H1 (cell line): ENCODE measurements around the gene ARHGEF2. TPM values are rescaled to one million over a fixed set of nuclear protein-coding genes. Genes with fewer than 3 reads are reported as not detected.

Source experiments
- CTCF ChIA-PET: fragments of 300-600 bp; sonication (Branson Sonifier 250); formaldehyde crosslinking; loops from one replicate; lab custom pipeline; 2021; ENCODE audit not compliant: partially characterized antibody; lab: Charles Lee
- POLR2A ChIA-PET: fragments of 300-600 bp; sonication (Branson Sonifier 250); formaldehyde crosslinking; loops from one replicate; lab custom pipeline; 2021; ENCODE audit warnings: inconsistent platforms; ENCODE audit not compliant: partially characterized antibody; lab: Charles Lee
- DNase-seq, 2 experiments: peaks; one replicate each; pipeline versions ENCODE4 v3.0.0 to v3.0.0-alpha.2; 2010 to 2022; ENCODE audit warnings: low spot score in 2 of 2, low read depth in 1 of 2, mixed read lengths in 1 of 2
- FAIRE-seq: peaks from 2 replicates; lab custom pipeline; 2011; peaks lifted over from hg19 to GRCh38; lab: Jason Lieb, UNC
- H2AFZ ChIP-seq: 2 replicates; pipeline ENCODE4 v1.8.1; 2012; ENCODE audit warnings: low read length, inconsistent platforms
- H2AK5ac ChIP-seq: 2 replicates; pipeline ENCODE4 v1.6.1; 2013; ENCODE audit warnings: low read depth, low read length
- H2BK120ac ChIP-seq: replicated peaks from 2 replicates; pipeline ENCODE3; 2013; ENCODE audit warnings: low read depth, low read length, inconsistent platforms
- H2BK12ac ChIP-seq: 2 replicates; pipeline ENCODE4 v1.6.1; 2013; ENCODE audit warnings: low read depth, low read length
- H2BK15ac ChIP-seq: 2 replicates; pipeline ENCODE4 v1.6.1; 2013; ENCODE audit warnings: low read length
- H2BK20ac ChIP-seq: 2 replicates; pipeline ENCODE4 v1.6.1; 2013; ENCODE audit warnings: low read length
- H2BK5ac ChIP-seq: 2 replicates; pipeline ENCODE4 v1.6.1; 2013; ENCODE audit warnings: low read depth, low read length
- H3K14ac ChIP-seq: 2 replicates; pipeline ENCODE4 v1.6.1; 2013; ENCODE audit warnings: inconsistent platforms; ENCODE audit not compliant: insufficient read length
- H3K18ac ChIP-seq: 2 replicates; pipeline ENCODE4 v1.6.1; 2013; ENCODE audit warnings: low read length; ENCODE audit errors: extremely low read depth
- H3K23ac ChIP-seq: 2 replicates; pipeline ENCODE4 v1.6.1; 2013; ENCODE audit warnings: inconsistent platforms; ENCODE audit not compliant: insufficient read length
- H3K23me2 ChIP-seq: 2 replicates; pipeline ENCODE4 v1.6.1; 2013; ENCODE audit warnings: low read depth, low read length
- H3K27ac ChIP-seq: 2 replicates; pipeline ENCODE4 v1.6.1; 2011; ENCODE audit warnings: low read depth, low read length, inconsistent platforms
- H3K27me3 ChIP-seq, 4 experiments: replicated peaks in 1 of 4; 1 replicate in 1 of 4; 2 replicates in 3 of 4; pipeline versions ENCODE4 v1.6.1 to v1.8.1; 2011 to 2013; ENCODE audit warnings: low read length in 3 of 4, mild to moderate bottlenecking in 3 of 4, inconsistent platforms in 2 of 4, mixed read lengths in 2 of 4, moderate library complexity in 1 of 4; ENCODE audit not compliant: control insufficient read depth in 3 of 4, insufficient read depth in 3 of 4; ENCODE audit errors: extremely low read depth in 1 of 4
- H3K36me3 ChIP-seq, 4 experiments: 2 replicates each; pipeline versions ENCODE4 v1.6.1 to v1.8.1; 2011 to 2013; ENCODE audit warnings: mild to moderate bottlenecking in 4 of 4, low read length in 3 of 4, moderate library complexity in 2 of 4, control low read depth in 1 of 4, inconsistent platforms in 1 of 4; ENCODE audit not compliant: insufficient read depth in 4 of 4, control insufficient read depth in 2 of 4
- H3K4ac ChIP-seq: replicated peaks from 2 replicates; pipeline ENCODE3; 2013; ENCODE audit warnings: low read length, low read depth, mixed read lengths, inconsistent platforms; ENCODE audit not compliant: insufficient read length
- H3K4me1 ChIP-seq, 4 experiments: replicated peaks in 1 of 4; 1 replicate in 1 of 4; 2 replicates in 3 of 4; pipeline versions ENCODE4 v1.6.1 to v1.8.1; 2011 to 2013; ENCODE audit warnings: low read length in 3 of 4, inconsistent platforms in 2 of 4, mixed read lengths in 1 of 4; ENCODE audit not compliant: insufficient read depth in 4 of 4, control insufficient read depth in 3 of 4
- H3K4me2 ChIP-seq, 2 experiments: 2 replicates each; pipeline versions ENCODE4 v1.6.1 to v1.8.1; 2011 to 2013; ENCODE audit warnings: low read depth in 2 of 2, low read length in 2 of 2, control low read depth in 1 of 2, inconsistent platforms in 1 of 2, mild to moderate bottlenecking in 1 of 2; ENCODE audit not compliant: insufficient read depth in 1 of 2
- H3K4me3 ChIP-seq, 4 experiments: fragments of 200-600, 300-600 bp in 1 of 4; sonication (generic), shearing (Covaris generic), sonication (Bioruptor Twin) in 1 of 4; 2 replicates each; pipeline versions ENCODE4 v1.5.1 to v1.8.1; 2011 to 2016; ENCODE audit warnings: low read length in 4 of 4, low read depth in 3 of 4, control low read depth in 2 of 4, inconsistent platforms in 2 of 4, mild to moderate bottlenecking in 2 of 4, mixed read lengths in 1 of 4, moderate library complexity in 1 of 4; ENCODE audit not compliant: insufficient read depth in 2 of 4; ENCODE audit errors: extremely low read depth in 1 of 4
- H3K56ac ChIP-seq: replicated peaks from 2 replicates; pipeline ENCODE3; 2013; ENCODE audit warnings: low read depth, mild to moderate bottlenecking, mixed read lengths, low read length, inconsistent platforms; ENCODE audit not compliant: insufficient read length
- H3K79me1 ChIP-seq: 2 replicates; pipeline ENCODE4 v1.6.1; 2013; ENCODE audit warnings: low read depth, low read length, control low read depth
- H3K79me2 ChIP-seq, 2 experiments: 2 replicates each; pipeline versions ENCODE4 v1.6.1 to v1.8.1; 2012 to 2013; ENCODE audit warnings: low read length in 2 of 2, mild to moderate bottlenecking in 2 of 2, inconsistent platforms in 1 of 2; ENCODE audit not compliant: insufficient read depth in 2 of 2, control insufficient read depth in 1 of 2
- H3K9ac ChIP-seq, 4 experiments: replicated peaks in 1 of 4; 1 replicate in 1 of 4; 2 replicates in 3 of 4; pipeline versions ENCODE4 v1.6.1 to v1.8.1; 2011 to 2013; ENCODE audit warnings: low read depth in 3 of 4, low read length in 3 of 4, control low read depth in 2 of 4, mild to moderate bottlenecking in 2 of 4, moderate library complexity in 2 of 4, inconsistent platforms in 1 of 4; ENCODE audit errors: extremely low read depth in 1 of 4
- H3K9me3 ChIP-seq, 2 experiments: 2 replicates each; pipeline versions ENCODE4 v1.6.1 to v1.8.1; 2012 to 2013; ENCODE audit warnings: mild to moderate bottlenecking in 2 of 2, moderate library complexity in 2 of 2, control low read depth in 1 of 2, inconsistent platforms in 1 of 2, low read depth in 1 of 2, low read length in 1 of 2, mixed read lengths in 1 of 2; ENCODE audit not compliant: insufficient read depth in 2 of 2
- H4K20me1 ChIP-seq, 2 experiments: replicated peaks in 1 of 2; 2 replicates each; pipeline versions ENCODE3 to v1.8.1; 2011 to 2013; ENCODE audit warnings: inconsistent platforms in 2 of 2, low read length in 2 of 2, mild to moderate bottlenecking in 1 of 2; ENCODE audit not compliant: insufficient read depth in 2 of 2, control insufficient read depth in 1 of 2
- H4K5ac ChIP-seq: 2 replicates; pipeline ENCODE4 v1.6.1; 2013; ENCODE audit warnings: low read length, low read depth, mixed read lengths, inconsistent platforms; ENCODE audit not compliant: insufficient read length
- H4K8ac ChIP-seq: 2 replicates; pipeline ENCODE4 v1.8.0; 2013; ENCODE audit warnings: mild to moderate bottlenecking, moderate library complexity, low read length, inconsistent platforms; ENCODE audit not compliant: insufficient read depth; ENCODE audit errors: extremely low read depth
- H4K91ac ChIP-seq: replicated peaks from 2 replicates; pipeline ENCODE3; 2013; ENCODE audit warnings: low read length, mixed read lengths, inconsistent platforms; ENCODE audit not compliant: insufficient read length
- HDAC6 ChIP-seq: IDR thresholded peaks from one replicate; pipeline ENCODE4 v1.7.1; 2012; ENCODE audit warnings: low read depth, mild to moderate bottlenecking, inconsistent platforms, low read length, moderate library complexity
- JUND ChIP-seq: IDR thresholded peaks from 2 replicates; pipeline ENCODE4 v1.6.1; 2011; ENCODE audit warnings: mild to moderate bottlenecking, improper control_type of control experiment, low read length
- KDM1A ChIP-seq: fragments of 200-600, 300-600 bp; sonication (generic); IDR thresholded peaks from 2 replicates; pipeline ENCODE4 v1.7.1; 2016; ENCODE audit warnings: mild to moderate bottlenecking, low read length, borderline replicate concordance
- KDM4A ChIP-seq: IDR thresholded peaks from one replicate; pipeline ENCODE4 v1.7.1; 2012; ENCODE audit warnings: low read depth, mild to moderate bottlenecking, moderate library complexity, low read length, inconsistent platforms; ENCODE audit not compliant: severe bottlenecking
- KDM5A ChIP-seq: fragments of 200-600 bp; IDR thresholded peaks from 2 replicates; pipeline ENCODE4 v1.7.1; 2012; ENCODE audit warnings: mild to moderate bottlenecking, low read length, inconsistent platforms, mixed read lengths
- RXRA ChIP-seq: IDR thresholded peaks from 2 replicates; pipeline ENCODE4 v1.6.1; 2011; ENCODE audit warnings: low read depth, mild to moderate bottlenecking, low read length, moderate library complexity; ENCODE audit not compliant: insufficient read depth
- SUZ12 ChIP-seq: fragments of 200-600 bp; sonication (generic); IDR thresholded peaks from 2 replicates; pipeline ENCODE4 v1.6.1; 2012; ENCODE audit warnings: mild to moderate bottlenecking, inconsistent platforms, low read length, moderate library complexity, mixed read lengths
- WGBS, 2 experiments: shearing (Covaris generic) in 1 of 2; methylation state at CpG; one replicate each; pipeline versions ENCODE4 v1.1.6 to v1.1.7; 2013 to 2015; ENCODE audit warnings: low lambda C conversion rate in 2 of 2, mixed read lengths in 2 of 2, inconsistent platforms in 1 of 2, low coverage in 1 of 2, missing lambda C conversion rate in 1 of 2; ENCODE audit not compliant: insufficient replicate concordance in 2 of 2, insufficient coverage in 1 of 2, insufficient read length in 1 of 2; ENCODE audit errors: extremely low coverage in 1 of 2, missing lambda C conversion rate in 1 of 2; 5-methylcytosine and 5-hydroxymethylcytosine counted together
- polyA plus RNA-seq, 7 experiments: library from polyadenylated mRNA; depleted of rRNA in 3 of 7; stranded (reverse) in 5 of 7; unstranded in 2 of 7; fragments of >200 nt in 5 of 7; fragments of 200-250 nt in 2 of 7; gene quantifications; 1 replicate in 5 of 7; 2 replicates in 1 of 7; 4 replicates in 1 of 7; pipeline versions ENCODE4 v1.2.1 to v1.2.3, GENCODE V29; 2011 to 2013; ENCODE audit warnings: missing spikeins in 2 of 7, mixed read lengths in 2 of 7
- total RNA-seq: library from RNA; stranded (reverse); fragmentation: NEBNext Ultra II Directional; extraction: Animal tissue kit (Norgen Biotek cat#: 25700); gene quantifications from 2 replicates; pipeline ENCODE4 v1.2.1, GENCODE V29; 2021

The ARHGEF2 gene
- total and polyA plus RNA-seq, 2 of the 8 experiments (the other 6 are each of a cell fraction or from before 2014, with no cell fraction given), result 42.7 to 80.5 TPM

DNA sequence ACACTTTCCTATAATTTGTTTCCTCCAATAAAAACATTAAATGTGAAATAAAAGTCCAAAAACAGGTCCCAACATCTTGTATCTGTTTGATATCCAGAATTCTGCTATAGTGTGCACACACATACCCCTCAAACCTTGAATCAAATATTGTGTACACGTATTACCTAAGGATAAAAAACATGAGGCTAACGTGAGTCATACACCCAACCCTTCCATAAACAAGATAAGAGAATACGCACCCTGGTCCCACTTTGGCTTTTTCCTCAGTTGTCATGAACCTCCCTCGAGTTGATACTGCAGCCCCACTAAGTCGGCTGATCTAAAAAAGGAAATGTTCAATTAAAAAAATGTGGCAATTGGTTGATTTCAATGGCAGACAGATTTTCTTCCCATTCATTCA lies 49.3 kb downstream of the ARHGEF2 start:
- 91% methylated on average over 5 of the region's 5 CpGs; no CpG with 5 or more reads in 1 of the 2 experiments for WGBS, 2 experiments
- Histone ChIP-seq H2BK12ac (no peak overlapping the region), H2BK15ac (no peak overlapping the region), H3K36me3 (peaks cover 45 to 92% (median 71%) of the 10 kb centered on the region in 4 experiments), H3K9ac (no peak overlapping the region), H4K5ac (no peak overlapping the region), H3K4me2 (no peak overlapping the region), H2BK20ac (no peak overlapping the region), H3K27me3 (no peaks in the 10 kb centered on the region), H3K23ac (no peak overlapping the region), H4K91ac (no peak overlapping the region), H2BK120ac (no peak overlapping the region), H3K56ac (no peak overlapping the region), H3K79me1 (peaks cover 2% of the 10 kb centered on the region; the same call in 1 of the 2 replicates), H4K20me1 (peaks cover 0 to 18% of the 10 kb centered on the region in 2 experiments), H3K14ac (no peak overlapping the region), H2AK5ac (no peak overlapping the region), H4K8ac (no peak overlapping the region), H3K4ac (no peak overlapping the region), H3K4me3 (no peak overlapping the region), H3K27ac (no peak overlapping the region), H2BK5ac (no peak overlapping the region), H3K18ac (no peak overlapping the region), H3K9me3 (no peaks in the 10 kb centered on the region), H3K23me2 (peaks cover 2% of the 10 kb centered on the region; the same call in 1 of the 2 replicates), H3K79me2 (peaks cover 10 to 49% of the 10 kb centered on the region in 2 experiments), H2AFZ (no peak overlapping the region), H3K4me1 (peaks cover 0 to 2% (median 1%) of the 10 kb centered on the region in 4 experiments; a peak in 4 of 7 replicates)
- TF ChIP-seq HDAC6 (no peak), JUND (no peak), SUZ12 (no peak), RXRA (no peak), KDM4A (no peak), KDM5A (no peak), KDM1A (no peak)
- ChIA-PET POLR2A (interaction anchor here (6.7 to 9.2 kb wide), 2 partner anchors 10 to 14 kb away, joined by 60 to 109 read pairs; no protein-coding TSS in a partner anchor), CTCF (interaction anchor here (0.8 to 1.3 kb wide), 2 partner anchors 9 to 17 kb away, joined by 4 read pairs; no protein-coding TSS in a partner anchor)
- DNase-seq (no peak), FAIRE-seq (no peak)
